Endodermal cell (in vitro differentiated cells): Measurements from ENCODE around the gene IGFBP5. TPM values are rescaled to one million over a fixed set of nuclear protein-coding genes. Genes with fewer than 3 reads are reported as not detected.

ENCODE experiments used
- DNase-seq: peaks from one replicate; pipeline ENCODE4 v3.0.0-alpha.2; 2017
- H3K27ac ChIP-seq: 2 replicates; pipeline ENCODE4 v1.5.1; 2013; ENCODE audit warnings: mild to moderate bottlenecking, low read depth, low read length, moderate library complexity
- H3K27me3 ChIP-seq: 2 replicates; pipeline ENCODE4 v1.6.1; 2013; ENCODE audit warnings: mild to moderate bottlenecking, low read length, moderate library complexity; ENCODE audit not compliant: insufficient read depth, control insufficient read depth, poor library complexity, severe bottlenecking
- H3K36me3 ChIP-seq: 2 replicates; pipeline ENCODE4 v1.7.0; 2013; ENCODE audit warnings: mild to moderate bottlenecking, low read length, moderate library complexity; ENCODE audit not compliant: control insufficient read depth, insufficient read depth
- H3K4me1 ChIP-seq: one replicate; pipeline ENCODE4 v1.7.0; 2013; ENCODE audit warnings: low read length; ENCODE audit not compliant: control insufficient read depth, insufficient read depth
- H3K4me3 ChIP-seq: 2 replicates; pipeline ENCODE4 v1.5.1; 2013; ENCODE audit warnings: mild to moderate bottlenecking, low read length, moderate library complexity
- H3K9ac ChIP-seq: 2 replicates; pipeline ENCODE4 v1.6.1; 2013; ENCODE audit warnings: mild to moderate bottlenecking, low read length, moderate library complexity; ENCODE audit not compliant: poor library complexity, severe bottlenecking; ENCODE audit errors: extremely low read depth
- H3K9me3 ChIP-seq: 2 replicates; pipeline ENCODE4 v1.6.1; 2013; ENCODE audit warnings: mild to moderate bottlenecking, low read length, moderate library complexity; ENCODE audit not compliant: control insufficient read depth
- H3K27ac Mint-ChIP-seq: 2 replicates; pipeline ENCODE4 v1.8.0; 2020; ENCODE audit warnings: mixed read lengths
- H3K27me3 Mint-ChIP-seq: 2 replicates; pipeline ENCODE4 v1.8.0; 2021; ENCODE audit warnings: mild to moderate bottlenecking, mixed read lengths; ENCODE audit not compliant: insufficient read depth
- H3K36me3 Mint-ChIP-seq: 2 replicates; pipeline ENCODE4 v1.8.0; 2020; ENCODE audit warnings: low read depth, mixed read lengths
- H3K4me1 Mint-ChIP-seq: 2 replicates; pipeline ENCODE4 v1.8.0; 2020; ENCODE audit warnings: mixed read lengths
- H3K4me3 Mint-ChIP-seq: 2 replicates; pipeline ENCODE4 v1.8.0; 2020; ENCODE audit warnings: mild to moderate bottlenecking, moderate library complexity, mixed read lengths
- H3K9me3 Mint-ChIP-seq: 2 replicates; pipeline ENCODE4 v1.8.0; 2020; ENCODE audit warnings: mild to moderate bottlenecking, mixed read lengths
- CTCF ChIP-seq: fragments of 200-600 bp; sonication (generic); conservative IDR thresholded peaks from 2 replicates; pipeline ENCODE4 v1.5.0; 2021; ENCODE audit warnings: antibody characterized with exemption, mild to moderate bottlenecking
- WGBS, 2 experiments: methylation state at CpG; one replicate each; pipeline versions ENCODE4 v1.1.5 to v1.1.7; 2013; ENCODE audit warnings: missing lambda C conversion rate in 2 of 2, mixed read lengths in 1 of 2; ENCODE audit not compliant: insufficient coverage in 1 of 2, insufficient read length in 1 of 2; 5-methylcytosine and 5-hydroxymethylcytosine counted together
- total RNA-seq, 2 donors: library from RNA; stranded (reverse); fragmentation: NEBNext Ultra II Directional in 1 of 2; extraction: Animal tissue kit (Norgen Biotek cat#: 25700) in 1 of 2; gene quantifications; 2 replicates in 1 of 2; 3 replicates in 1 of 2; pipeline ENCODE4 v1.2.1, GENCODE V29; 2021

IGFBP5 gene
- total RNA-seq, 2 donors from 2014 or later, result 3.6 to 8.9 TPM

GRCh38 chr2:216650626-216651257 lies 44.6 kb downstream of the IGFBP5 start:
- Mint-ChIP-seq H3K4me3 (no peak overlapping the region), H3K9me3 (peaks cover 3% of the 10 kb centered on the region)

GRCh38 chr2:216649574-216649973 lies 45.8 kb downstream of the IGFBP5 start:
- no peak overlapping the region for H3K4me3 Mint-ChIP-seq
- no peak for TF ChIP-seq CTCF
- DNase-seq, result no peak
- H3K4me1 Mint-ChIP-seq, result peaks cover 23% of the 10 kb centered on the region
- WGBS, 2 experiments, result 74 to 85% methylated on average over 5 of the region's 5 CpGs
- H3K9me3 ChIP-seq, result no peaks in the 10 kb centered on the region
- H3K4me3 ChIP-seq, result no peak overlapping the region
- H3K36me3 Mint-ChIP-seq, result peaks cover 16% of the 10 kb centered on the region
- peak overlapping the region; percentile 39 for H3K27ac Mint-ChIP-seq
- H3K27me3 Mint-ChIP-seq, result no peaks in the 10 kb centered on the region
- H3K9ac ChIP-seq, result no peak overlapping the region
- H3K27me3 ChIP-seq, result no peaks in the 10 kb centered on the region
- H3K4me1 ChIP-seq, result peaks cover 12% of the 10 kb centered on the region
- peaks cover 3% of the 10 kb centered on the region for H3K9me3 Mint-ChIP-seq
- H3K36me3 ChIP-seq, result peaks cover 10% of the 10 kb centered on the region
- peak overlapping the region; percentile 14 for H3K27ac ChIP-seq

More at GRCh38 chr2:216650626-216651257, 44.6 kb downstream of the IGFBP5 start:
- Histone ChIP-seq H3K27me3 (no peaks in the 10 kb centered on the region), H3K4me3 (no peak overlapping the region), H3K4me1 (peaks cover 6% of the 10 kb centered on the region), H3K27ac (peak overlapping the region; percentile 1), H3K36me3 (peaks cover 6% of the 10 kb centered on the region), H3K9ac (no peak overlapping the region), H3K9me3 (no peaks in the 10 kb centered on the region)
- H3K36me3 Mint-ChIP-seq, result peaks cover 14% of the 10 kb centered on the region
- H3K4me1 Mint-ChIP-seq, result peaks cover 15% of the 10 kb centered on the region
- DNase-seq, result no peak
- no peak for TF ChIP-seq CTCF
- no peaks in the 10 kb centered on the region for H3K27me3 Mint-ChIP-seq
- WGBS, 2 experiments, result 92 to 95% methylated on average over 3 of the region's 3 CpGs
- no peak overlapping the region for H3K27ac Mint-ChIP-seq

GRCh38 chr2:216648105-216648504 lies 47.2 kb downstream of the IGFBP5 start:
- Histone ChIP-seq H3K9ac (no peak overlapping the region), H3K4me3 (no peak overlapping the region), H3K4me1 (peaks cover 12% of the 10 kb centered on the region), H3K36me3 (peaks cover 5% of the 10 kb centered on the region), H3K27me3 (no peaks in the 10 kb centered on the region), H3K27ac (no peak overlapping the region), H3K9me3 (no peaks in the 10 kb centered on the region)
- no peak overlapping the region for H3K27ac Mint-ChIP-seq
- no peak for DNase-seq
- 93 to 94% methylated on average over 2 to 3 of the region's 3 CpGs for WGBS, 2 experiments
- peaks cover 3% of the 10 kb centered on the region for H3K9me3 Mint-ChIP-seq
- peaks cover 37% of the 10 kb centered on the region for H3K4me1 Mint-ChIP-seq
- H3K36me3 Mint-ChIP-seq, result peaks cover 16% of the 10 kb centered on the region
- no peak overlapping the region for H3K4me3 Mint-ChIP-seq
- no peak for TF ChIP-seq CTCF
- no peaks in the 10 kb centered on the region for H3K27me3 Mint-ChIP-seq
